NCI-H82 treated with DMSO at 0.1 percent for 48 hours (cell line): ENCODE data around the gene FLG2.
"Not testable (repeated sequence)": the region's sequence is repeated elsewhere in the genome, so short reads cannot be mapped to it uniquely, and the experiment has no call there.

Source experiments
- DNase-seq: peaks from one replicate; lab custom pipeline; 2025; ENCODE audit not compliant: unreplicated experiment; lab: John Stamatoyannopoulos, UW

FLG2 gene

DNA sequence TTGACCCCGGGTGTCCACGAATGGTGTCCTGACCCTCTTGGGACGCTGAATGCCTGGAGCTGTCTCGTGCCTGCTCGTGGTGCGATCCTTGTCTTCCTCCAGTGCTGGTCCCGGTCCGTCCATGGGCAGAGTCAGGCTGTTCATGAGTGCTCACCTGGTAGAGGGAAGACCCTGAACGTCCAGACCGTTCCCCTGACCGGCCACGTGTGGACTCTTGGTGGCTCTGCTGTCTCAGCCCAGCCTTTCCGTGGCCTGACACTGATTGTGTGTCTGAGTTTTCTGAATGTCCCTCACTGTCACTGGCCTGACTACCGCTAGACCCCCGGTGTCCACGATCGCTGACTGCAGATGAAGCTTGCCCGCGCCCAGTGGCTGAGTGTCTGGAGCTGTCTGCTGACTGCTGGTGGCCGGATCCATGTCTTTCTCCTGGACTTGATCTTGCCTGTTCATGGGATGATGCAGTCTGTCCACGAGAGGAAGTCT lies 46.4 kb downstream of the FLG2 start:
- DNase-seq = no peak

DNA sequence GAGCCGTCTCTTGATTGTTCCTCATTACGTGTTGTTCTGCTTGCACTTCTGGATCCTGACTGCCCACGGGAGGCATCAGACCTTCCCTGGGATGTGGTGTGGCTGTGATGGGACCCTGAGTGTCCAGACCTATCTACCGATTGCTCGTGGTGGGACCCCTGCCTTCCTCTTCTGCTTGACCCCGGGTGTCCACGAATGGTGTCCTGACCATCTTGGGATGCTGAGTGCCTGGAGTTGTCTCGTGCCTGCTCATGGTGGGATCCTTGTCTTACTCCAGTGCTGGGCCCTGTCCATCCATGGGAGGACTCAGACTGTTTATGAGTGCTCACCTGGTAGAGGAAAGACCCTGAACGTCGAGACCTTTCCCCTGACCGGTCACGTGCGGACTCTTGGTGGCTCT lies 47.6 kb downstream of the FLG2 start:
- DNase-seq = not testable (repeated sequence)

GRCh38 chr1:152309955-152310354 lies 49.9 kb downstream of the FLG2 start:
- no peak for DNase-seq

- not testable (repeated sequence) for DNase-seq
These were observed 50.4 kb downstream of the FLG2 start for GRCh38 chr1:152309320-152309901.

- not testable (repeated sequence) for DNase-seq
These were observed 51.0 kb downstream of the FLG2 start for GRCh38 chr1:152308758-152309157.

DNA sequence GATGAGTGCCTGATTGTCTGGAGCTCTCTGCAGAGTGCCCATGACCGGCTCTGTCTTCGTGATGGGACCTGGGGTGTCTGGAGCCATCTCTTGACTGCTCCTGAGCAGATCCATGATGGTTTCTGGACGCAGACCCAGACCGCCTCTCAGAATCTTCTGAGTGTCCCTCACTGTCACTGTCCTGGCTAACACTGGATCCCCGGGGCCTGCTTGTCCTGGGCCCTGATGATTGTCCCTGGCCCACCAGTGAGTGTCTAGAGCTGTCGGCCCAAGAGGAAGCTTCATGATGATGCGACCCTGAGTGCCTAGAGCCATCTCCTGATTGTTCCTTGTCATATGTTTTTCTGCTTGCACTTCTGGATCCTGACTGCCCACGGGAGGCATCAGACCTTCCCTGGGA lies 51.8 kb downstream of the FLG2 start:
- not testable (repeated sequence) for DNase-seq

- DNase-seq = not testable (repeated sequence)
These were observed 53.7 kb downstream of the FLG2 start for GRCh38 chr1:152306123-152306522.

- DNase-seq = not testable (repeated sequence)
These were observed 55.0 kb downstream of the FLG2 start for GRCh38 chr1:152304773-152305172.

DNA sequence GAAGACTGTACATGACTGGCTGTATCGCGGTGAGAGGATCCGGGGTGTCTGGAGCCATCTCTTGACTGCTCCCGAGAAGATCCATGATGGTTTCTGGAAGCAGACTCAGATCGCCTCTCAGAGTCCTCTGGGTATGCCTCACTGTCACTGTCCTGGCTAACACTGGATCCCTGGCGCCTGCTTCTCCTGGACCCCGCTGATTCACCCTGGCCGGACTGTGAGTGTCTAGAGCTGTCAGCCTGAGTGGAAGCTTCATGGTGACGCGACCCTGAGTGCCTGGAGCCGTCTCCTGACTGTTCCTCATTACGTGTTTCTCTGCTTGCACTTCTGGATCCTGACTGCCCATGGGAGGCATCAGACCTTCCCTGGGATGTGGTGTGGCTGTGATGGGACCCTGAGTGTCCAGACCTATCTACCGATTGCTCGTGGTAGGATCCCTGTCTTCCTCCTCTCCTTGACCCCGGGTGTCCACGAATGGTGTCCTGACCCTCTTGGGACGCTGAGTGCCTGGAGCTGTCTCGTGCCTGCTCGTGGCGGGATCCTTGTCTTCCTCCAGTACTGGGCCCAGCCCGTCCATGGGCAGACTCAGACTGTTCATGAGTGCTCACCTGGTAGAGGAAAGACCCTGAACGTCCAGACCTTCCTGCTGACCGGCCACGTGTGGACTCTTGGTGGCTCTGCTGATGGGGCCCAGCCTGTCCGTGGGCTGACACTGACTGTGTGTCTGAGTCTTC lies 56.5 kb downstream of the FLG2 start:
- DNase-seq = not testable (repeated sequence)
